HG02981 (cell line): ENCODE data around the gene POU3F3.

Experiments
- ATAC-seq: cut with Tn5 transposase; IDR thresholded peaks from one replicate; pipeline ENCODE4 v1.9.1; 2021; ENCODE audit warnings: mild to moderate bottlenecking, moderate library complexity; ENCODE audit not compliant: unreplicated experiment

POU3F3 gene

DNA sequence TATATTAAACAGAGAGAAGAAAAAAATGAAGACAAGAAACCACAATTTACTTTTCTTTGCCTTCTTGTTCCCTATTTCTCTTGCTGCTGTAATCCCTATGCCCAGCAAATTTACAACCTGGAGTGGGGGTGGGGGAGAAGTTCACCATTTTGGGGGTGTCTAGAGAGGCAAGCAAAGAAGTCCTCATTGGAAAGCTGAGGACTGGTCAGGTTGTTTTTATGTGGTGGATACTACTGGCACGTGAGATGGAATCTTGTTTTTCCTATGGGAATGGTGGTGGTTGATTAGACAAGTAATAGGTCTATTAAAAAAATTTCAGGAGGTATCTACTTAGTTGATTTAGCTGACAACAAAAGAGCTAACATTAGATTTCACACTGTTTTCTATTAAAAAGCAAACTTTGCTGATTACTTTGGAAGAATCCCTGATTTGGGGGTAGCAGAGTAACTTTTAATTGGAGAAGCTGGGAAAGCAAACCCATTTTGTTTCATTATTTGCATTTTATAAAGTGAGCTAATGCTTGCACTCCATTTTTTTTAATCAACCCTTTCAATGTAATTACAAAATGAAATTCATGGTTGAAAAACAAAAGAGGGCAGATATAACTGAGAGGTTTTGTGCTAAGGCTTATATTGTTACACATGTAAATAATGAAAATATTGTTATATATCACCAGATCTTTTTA is 6.0 kb downstream of the POU3F3 start:
- ATAC-seq = no peak

DNA sequence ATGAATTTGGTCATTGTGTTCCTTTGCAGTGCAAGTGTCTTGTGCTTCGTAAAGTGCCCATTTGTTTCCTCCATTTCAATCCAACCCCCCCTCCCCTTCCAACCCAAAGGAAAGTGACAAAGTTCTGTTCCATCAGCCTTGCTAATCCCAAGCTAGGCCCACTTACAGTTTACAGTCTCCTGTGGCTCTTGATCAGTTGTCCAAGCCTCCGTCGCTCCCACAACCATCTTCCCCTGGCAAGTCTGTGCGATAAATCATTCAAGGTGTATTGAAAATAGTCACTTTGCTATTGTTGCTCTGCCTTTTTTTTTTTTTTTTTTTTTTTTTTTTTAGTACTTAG is 6.5 kb downstream of the POU3F3 start:
- no peak for ATAC-seq

DNA sequence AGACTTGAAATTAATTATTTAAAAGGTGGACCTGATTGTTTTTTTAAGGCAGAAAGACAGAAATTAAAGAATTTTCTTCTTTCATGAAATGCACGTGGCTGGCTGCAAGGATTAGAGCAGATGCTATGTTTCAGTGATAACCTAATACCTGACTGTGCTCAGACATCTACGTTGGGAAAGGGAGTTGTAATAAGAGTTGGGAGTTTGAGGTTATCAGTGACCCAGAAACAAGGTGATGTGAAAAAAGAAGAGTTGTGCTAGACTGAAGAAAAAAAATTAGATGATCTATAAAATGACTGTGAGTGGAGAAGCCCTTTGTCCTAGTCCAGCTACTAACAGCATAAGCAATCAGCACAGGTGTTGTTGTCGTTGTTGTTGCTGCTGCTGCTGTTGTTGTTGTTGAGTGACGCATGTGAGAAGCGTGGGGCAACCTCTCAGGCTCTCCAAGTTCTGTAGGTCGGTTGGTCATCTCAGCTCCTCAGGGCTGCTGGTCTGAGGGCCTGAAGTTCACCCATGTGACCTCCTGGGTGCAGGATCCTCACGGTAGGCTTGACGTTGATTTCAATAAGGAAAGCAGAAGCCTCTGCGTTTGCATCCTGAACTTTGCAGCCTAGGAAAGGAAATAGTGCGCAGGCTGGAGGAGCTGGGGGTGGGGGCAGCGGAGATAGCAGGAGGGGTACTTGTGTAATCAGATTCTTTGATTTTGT is 7.6 kb downstream of the POU3F3 start:
- ATAC-seq = no peak

DNA sequence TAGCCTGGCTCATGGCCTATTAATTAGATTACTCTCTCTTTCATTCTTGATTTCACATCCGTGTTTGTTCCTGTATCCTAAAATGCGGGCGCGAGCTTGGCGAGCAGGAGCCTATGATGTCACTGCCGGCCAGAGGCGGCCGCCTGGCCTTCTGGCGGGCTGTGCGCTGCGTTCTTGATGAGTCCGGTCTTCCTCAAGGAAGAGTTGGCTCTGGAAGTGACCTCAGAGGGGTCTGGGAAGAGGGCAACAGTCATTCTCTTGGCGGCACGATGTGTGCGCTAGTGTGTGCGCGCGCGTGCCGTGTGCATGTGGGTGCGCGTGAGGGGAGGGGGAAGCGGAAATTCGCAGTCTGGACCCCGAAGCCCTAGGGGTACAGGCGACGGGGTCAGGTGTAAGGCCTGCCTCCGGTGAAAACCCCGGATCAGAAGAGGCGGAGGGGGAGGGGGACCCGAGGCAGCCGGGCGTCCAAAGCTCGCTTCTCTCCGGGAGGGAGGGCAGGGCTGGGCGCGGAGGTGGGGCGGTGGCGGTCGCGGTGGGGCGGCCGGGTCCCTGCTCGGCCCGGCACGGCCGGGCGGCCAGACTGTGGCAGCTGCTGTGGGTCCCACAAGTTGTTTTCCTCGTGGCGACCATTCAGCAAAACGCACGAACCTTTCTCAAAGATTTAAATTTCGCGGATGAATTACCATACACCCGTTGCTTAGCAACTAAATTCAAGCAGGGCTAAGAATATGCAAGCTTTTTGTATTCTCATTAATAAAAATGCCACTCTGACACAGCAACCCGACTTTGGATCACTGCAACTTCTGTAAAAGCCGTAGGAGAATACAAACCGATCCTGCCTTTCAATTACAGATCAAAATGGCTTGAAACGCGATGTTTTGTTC is 8.4 kb downstream of the POU3F3 start:
- ATAC-seq = no peak

DNA sequence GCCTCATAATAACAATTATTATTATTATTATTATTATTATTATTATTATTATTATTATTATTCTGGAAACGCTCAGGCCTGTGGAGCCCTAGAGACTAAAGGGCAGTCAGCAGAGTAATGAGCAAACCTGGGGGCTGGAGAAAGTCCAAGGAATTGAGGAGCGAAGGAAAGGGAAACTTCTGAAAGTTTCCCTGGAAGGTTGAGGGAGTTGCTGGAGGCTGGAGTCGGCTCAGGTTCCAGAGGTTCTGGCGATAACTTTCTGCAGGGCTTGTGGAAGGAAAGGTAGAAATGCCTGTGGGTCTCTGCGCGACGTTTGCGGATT is 9.2 kb downstream of the POU3F3 start:
- no peak for ATAC-seq

DNA sequence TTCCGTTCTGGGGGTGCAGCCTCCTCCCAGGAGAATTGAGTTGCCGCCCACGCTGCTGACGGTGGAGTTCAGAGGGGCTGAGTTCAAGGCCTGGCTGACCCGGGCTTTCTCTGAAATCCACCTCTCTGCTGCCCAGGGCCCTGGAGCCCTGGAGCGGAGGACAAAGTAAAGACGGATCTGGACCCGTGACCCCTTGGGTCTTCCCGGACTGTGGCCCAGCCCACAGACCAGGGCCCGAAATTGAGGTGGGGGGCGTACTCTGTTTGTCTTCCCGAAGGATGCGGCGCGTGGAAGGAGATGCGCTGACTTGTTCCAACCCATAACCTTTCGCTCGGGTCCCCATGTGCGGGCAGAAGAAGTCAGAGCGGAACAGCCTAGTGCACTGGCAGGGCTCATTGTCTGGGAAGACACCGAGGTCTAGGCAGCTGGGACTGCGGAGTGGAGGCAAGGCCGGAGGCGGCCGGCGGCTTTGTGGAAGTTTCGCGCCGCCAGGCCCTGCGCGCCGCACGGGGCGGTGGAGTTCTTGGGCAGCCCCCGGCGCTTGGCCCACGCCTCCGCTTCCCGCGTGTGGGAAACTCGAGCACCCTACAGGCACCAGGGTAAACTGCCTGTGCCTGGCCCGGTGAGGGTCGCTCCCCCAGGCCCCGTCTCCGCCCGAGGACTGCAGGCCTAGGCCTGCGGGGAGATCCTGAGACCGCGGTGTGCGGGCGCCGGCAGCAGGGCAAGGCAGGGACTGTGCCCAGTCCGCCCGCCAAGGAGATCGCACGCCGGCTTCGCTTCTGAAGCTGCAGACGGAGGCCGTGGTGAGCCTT is 9.8 kb downstream of the POU3F3 start:
- ATAC-seq = no peak

DNA sequence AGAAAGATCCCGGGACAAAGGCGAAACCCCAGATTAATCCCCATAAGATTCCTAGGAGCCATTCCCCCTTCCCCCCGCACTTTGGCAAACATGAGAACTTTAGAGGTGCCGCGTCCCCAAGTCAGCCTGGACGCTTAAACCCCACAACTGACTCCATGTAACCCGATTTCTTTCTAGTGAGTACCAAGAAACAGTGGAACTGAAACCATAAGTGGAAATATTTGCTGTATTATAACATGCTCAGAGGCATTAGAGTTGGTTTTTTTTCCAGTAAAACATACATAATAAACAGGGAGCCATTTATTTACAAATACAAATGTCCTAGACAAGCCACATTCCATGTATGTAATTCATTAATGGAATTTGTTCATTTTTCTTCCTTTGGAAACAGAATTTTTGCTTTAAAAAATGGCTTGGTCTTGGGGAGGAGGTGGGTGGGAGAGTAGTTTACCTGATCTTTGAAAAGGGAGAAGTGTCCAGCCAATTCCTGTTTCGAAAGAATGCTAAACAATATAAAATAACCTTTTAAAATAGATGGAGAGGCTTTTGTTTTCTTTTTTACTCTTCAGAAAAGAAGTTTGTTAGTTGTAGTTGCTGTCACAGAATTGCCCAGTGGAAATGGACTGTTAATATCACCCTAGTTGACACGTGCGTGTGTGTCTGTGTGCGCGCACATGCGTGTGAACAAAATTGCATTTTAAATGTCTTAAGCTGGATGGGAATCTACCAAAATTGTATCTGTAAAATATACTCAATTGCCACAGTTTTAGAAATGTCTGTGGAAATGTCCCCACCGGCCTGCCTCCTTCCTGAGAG is 10.6 kb downstream of the POU3F3 start:
- ATAC-seq = no peak

DNA sequence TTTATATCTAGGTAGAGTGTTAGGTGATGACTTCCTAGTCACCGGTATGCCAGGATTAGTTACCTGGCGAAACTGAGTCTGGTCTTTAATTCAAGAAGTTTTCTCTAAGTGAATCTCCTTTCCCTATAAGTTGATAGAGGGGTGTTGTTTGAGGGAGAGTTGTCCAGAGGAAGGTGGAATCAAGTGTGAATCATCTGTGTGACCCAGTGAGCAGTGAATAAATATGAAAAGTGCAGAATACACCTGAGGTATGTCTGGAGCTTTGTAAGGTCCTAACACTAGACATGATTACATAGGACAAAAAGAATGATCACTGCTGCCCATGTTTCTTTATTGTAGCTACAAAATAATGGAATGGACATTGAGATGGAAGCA is 11.2 kb downstream of the POU3F3 start:
- no peak for ATAC-seq

DNA sequence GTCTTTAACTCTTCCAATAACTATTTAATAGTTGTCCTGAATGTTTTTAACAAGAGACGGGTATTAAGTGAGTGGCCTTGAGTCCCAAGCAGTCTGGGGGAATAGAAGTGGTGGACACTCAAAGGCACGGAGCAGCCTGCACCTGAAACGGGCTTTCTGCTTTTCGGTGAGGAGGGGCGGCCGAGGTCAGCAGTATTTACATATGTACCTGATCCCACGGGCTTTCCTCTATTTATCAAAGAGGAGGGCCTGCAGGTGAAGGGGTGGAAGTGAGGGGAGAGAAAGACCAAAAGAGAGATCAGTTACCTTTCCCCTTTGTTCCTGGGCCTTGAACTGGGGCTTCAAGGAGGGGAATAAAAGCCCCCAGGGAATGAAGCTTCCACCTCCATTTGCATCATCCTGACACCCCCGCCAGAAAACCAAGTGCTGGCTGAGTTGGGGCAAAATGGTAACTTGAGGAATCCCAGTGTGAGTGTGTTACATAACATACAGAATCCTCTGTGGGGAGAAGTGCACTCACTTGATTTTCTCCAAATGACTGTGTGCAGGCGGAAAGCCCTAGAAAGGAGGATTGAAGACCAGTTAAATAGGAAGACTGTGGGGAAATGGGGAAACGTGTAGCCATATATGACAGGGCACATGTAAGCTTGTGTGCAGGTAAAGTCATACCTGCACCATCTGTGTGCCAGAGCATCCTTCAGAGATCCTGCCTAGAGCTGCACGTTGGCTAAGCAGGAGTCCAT is 12.4 kb downstream of the POU3F3 start:
- ATAC-seq = no peak

DNA sequence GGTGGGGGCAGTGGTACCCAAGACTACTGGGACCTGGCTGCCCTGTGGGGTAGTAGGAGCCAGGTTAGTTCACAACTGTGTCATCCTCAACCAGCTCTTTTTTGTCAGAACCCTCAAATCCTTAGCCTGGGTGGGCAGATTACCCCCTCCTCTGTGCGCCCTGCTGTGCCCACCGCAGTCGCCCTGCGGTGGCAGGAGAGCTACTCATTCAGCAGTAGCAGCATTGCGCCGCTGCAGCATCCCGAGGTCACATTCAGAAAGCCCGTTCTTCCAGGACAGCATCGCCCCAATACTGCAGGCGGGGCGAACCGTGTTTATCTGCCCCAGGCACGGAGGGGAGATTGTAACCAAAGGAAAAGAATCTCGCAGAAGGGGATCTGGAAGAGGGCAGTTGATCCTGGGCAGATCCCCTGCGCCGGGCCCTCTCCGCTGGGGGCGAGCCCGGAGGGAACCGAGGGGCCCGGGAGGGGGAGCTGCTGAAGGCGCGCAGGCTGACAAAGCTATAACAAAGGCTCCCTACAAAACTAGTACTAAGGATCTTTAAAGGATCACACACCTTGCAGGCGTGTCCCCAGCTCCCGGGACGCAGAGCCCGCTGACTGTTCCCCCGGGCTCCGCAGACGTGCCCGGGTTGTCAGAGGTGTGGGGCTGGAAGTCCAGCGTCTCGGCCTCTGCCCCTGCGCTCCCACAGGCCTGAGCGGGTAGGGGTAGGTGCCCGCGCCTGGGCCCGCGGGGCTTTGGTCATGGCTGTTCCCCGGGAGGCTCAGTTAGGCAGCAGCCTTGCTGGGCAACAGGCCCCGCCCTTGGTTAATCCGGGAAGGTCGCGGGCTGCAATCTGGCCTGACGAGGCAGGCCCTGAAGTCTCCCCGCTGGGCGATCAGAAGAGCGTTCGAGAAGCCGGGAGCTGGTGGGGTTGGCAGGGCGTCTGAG is 13.2 kb downstream of the POU3F3 start:
- no peak for ATAC-seq

DNA sequence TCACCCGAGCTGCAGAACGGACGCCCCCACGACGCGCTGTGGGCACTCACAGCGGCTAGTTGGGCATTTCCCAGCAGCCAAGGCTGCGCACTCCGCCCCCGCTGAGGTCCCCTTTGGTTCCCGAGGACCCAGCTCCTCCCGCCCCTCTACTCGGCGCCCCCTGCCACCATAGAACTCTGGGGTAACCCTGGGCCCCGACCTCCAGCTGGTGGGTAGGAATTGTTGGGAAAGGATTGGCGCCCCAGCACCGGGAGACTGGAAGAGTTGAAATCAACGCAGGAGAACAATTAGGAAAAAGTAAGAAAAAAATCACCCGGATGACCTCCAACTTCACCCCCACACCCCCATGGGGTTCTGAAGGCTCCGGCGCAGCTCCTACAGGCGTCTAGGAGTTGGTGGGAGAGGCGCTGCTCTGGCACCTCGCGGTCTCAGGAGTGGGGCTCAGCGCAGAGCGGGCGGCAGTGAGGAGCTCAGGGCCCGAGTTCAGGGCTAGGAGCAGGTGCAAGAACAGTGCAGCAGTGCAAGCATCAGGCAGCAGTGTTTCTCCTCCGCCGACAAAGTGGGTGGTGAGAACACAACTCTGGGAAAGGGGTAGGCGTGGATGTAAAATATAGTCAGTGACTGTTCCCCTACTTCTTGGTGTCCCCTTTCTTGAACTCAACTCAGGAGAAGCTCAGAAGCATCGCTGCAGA is 14.0 kb downstream of the POU3F3 start:
- no peak for ATAC-seq

DNA sequence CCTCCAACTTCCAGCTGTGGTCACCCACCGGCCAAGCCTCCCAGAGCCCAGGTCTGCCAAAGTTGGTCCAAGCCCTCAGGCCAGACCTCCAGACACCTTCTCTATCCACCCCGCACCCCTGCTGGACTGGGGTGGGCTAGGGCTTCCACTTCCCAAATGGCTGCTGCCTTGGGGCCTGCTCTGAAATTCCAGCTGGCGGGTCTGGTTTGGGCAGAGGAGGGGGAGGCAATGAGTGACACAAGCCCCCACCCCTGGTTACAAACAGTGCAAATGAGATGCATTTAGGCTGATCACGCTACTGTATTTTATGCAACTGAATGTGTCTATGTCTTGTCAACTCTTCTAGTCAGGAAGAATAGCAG is 14.6 kb downstream of the POU3F3 start:
- no peak for ATAC-seq

DNA sequence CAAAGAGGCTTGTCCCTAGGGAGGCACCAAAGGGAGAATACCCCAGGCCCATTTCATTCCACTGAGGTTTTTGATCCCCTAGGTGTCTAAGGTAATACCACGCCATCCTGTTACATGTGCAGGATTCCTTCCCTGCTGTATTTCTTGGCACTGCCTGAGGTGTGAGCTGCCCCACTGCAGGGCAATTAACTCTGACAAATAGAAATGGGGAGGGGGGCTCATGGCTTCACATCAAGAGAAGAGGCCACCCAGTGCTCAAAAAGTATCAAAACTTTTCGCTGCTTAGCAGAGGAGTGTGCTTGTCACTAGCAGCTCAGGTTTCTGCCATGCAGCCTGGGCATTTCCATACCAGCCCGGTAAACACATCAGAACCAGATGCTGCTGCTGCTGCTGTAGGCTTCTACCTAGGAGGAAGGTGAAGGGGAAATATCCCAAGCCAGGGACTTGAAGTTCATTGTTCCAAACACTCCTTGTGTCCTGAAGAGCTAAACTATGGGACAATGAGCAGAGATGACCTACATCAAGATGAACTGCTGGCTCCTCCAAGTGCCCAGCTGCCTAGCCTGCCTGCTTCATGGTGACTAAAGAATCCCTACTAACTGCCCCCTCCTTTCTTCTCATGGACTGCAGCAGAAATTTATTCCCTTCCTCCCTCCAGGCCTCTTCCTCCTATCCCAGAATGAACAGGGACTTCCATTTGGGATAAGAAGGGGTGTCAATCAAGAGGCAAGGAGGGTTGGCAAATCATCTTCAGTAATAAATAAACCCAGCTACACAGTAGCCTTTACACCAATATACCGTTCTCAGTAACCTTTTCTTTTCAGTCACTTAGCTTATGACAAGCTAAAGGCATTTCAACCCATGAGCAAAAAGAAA is 16.4 kb downstream of the POU3F3 start:
- ATAC-seq = no peak

DNA sequence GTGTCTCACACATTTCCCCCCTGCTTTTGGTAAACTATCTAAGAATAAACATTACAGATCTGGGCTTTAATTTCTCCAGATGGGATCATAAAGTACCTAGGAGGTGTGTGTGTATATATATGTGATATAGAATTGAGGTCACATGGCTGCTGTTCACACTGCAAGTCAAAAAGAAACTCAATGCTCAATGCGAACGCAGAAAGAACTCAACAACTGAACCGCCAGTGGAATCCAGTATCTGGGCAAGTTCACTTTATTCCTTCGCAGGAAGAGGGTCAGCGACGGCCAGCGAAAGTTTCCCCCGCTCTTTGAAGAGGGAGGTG is 17.7 kb downstream of the POU3F3 start:
- ATAC-seq = no peak

DNA sequence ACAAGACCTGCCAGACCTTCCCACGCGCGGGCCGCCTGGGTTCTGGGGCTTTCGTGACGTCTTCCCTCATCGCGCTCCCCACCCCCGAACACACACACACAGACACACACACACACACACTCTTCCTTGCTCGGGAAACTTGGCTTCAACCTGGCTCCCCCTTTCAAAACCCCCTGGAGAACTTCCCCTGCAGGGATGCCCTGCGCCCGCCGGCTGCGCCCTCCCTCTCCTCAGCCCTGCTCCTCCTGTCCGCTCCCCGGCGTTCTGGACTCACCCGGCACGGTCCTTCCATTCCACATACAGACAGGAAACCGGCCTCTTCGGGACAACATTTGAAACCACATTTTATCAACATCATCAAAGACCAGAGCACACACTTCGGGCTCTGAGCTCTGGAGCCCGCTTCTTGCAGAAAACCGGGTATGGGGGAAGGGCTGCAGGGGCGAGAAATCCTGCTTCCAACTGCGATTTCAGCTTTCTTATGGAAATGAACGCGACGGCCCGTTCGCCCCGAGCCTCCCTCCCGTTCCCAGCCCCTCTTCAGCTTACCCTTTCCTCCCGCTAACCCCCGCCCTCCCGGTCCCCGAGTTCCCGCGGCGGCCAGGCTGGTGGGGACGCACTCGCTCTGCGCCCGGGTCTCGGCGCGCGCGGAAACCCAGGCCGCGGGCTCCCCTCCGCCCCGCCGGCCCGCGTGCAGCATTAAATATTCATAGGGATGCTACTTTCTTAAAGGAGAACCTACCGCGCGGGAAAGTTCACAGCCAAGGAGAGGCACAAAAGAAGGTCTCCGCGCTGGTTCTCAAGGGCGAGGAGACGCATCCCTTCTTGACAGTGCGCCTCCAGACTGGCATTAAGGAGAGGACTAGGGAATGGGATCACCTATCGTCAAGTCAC is 18.3 kb downstream of the POU3F3 start:
- no peak for ATAC-seq
